Activated CD4-positive, alpha-beta T cell treated with anti-CD3 and anti-CD28 coated beads, Interleukin-2, amount 50 U/mL, for 24 hours (primary cell): Measurements from ENCODE around the gene MAPKAP1.
"Not testable (repeated sequence)": the region's sequence is repeated elsewhere in the genome, so short reads cannot be mapped to it uniquely, and the experiment has no call there.

ENCODE experiments used
- DNase-seq, 2 donors: peaks; one replicate each; pipeline ENCODE4 v3.0.0-alpha.2; 2020; ENCODE audit warnings: low read depth in 1 of 2, low spot score in 1 of 2

The MAPKAP1 gene

DNA sequence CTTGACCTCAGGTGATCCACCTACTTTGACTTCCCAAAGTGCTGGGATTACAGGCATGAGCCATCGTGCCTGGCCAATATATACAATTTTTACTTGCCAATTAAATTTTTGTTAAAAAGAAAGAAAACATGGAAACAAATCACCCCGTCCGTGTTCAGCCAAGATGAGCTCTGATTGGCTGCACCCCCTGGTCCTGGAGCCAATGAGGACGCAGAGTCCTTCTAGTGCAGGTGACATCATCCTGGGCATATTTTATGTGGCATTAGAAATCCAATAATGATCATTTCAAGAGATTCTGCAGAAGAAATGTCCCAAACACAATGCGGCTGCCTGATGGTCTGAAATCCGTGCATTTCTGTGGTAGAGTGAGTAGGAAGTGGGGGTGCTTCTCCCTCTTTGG lies 285.8 kb downstream of the MAPKAP1 start:
- DNase-seq = no peak

DNA sequence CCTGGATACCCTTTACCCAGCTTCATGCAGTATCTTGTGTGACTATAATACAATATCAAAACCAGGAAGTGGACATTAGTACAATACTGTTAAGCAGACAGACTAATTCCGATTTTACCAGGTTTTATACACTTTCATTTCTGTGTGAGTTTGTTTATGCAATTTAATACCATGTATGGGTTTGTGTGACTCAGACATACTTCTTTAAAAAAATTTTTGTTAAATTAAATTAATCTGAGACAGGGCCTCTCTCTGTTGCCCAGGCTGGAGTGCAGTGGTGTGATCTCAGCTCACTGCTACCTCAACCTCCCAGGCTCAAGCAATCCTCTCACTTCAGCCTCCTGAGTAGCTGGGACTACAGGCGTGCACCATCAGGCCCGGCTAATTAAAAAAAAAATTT lies 288.6 kb downstream of the MAPKAP1 start:
- no peak for DNase-seq

DNA sequence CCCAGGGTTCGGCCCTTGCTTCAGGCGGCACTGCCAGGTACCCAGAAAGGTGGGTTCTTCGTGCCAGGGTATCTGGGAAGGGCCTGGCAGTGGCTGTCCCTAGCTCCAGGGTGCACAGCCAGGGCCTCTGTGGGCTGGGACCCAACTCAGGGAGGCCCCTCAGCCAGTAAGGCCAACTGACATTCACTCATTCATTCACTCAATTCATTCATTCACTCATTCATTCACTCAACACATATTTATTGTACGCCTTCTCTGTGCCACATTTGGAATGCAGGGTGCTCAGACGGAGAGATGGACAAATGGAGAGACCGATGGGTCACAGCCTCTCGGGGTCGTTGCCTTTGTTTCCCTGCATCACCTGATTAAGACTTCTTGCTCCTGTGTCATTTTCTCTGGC lies 290.5 kb downstream of the MAPKAP1 start:
- DNase-seq = no peak

- DNase-seq = no peak
Observed at GRCh38 chr9:125415583-125416460, 291.2 kb downstream of the MAPKAP1 start.

- DNase-seq = no peak
Observed at GRCh38 chr9:125413579-125413978, 293.4 kb downstream of the MAPKAP1 start.

DNA sequence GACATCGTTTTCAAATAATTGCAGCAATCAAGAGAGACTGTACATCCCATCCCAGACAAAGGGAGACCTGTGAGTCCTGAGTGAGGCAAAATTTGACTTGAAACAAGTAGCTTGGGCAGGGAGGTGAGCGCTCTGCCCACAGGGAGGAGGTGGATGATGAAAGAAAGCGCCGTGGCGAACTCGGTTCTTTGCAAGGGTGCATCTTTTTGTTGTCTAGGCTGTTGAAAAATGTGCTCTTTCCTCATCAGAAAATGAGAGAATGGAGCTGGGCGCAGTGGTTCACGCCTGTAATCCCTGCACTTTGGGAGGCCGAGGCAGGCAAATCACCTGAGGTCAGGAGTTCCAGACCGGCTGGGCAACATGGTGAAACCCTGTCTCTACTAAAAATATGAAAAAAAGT lies 294.8 kb downstream of the MAPKAP1 start:
- DNase-seq = no peak

GRCh38 chr9:125411171-125411756 lies 295.7 kb downstream of the MAPKAP1 start:
- DNase-seq = no peak

DNA sequence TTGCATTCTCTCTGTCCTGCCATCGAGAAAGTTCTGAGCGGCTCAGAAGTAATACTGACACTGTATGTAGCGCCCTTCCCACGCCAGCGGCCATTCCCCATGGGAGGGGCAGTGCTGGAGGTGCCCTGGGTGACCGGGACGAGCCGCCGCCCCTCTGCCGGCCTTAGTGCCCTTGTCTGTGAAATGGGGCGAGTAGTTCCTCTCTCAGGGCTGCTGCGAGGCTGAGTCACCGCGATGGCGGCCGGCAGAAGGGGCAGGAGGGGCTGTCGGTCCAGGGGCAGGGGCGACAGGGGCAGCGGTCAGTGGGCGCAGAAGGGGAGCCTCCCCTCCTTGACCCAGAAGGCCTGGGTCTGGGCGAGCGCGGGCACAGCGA lies 296.5 kb downstream of the MAPKAP1 start:
- DNase-seq = no peak

- no peak for DNase-seq
Observed at GRCh38 chr9:125409637-125410521, 297.1 kb downstream of the MAPKAP1 start.

- no peak for DNase-seq
Observed at GRCh38 chr9:125409217-125409636, 297.8 kb downstream of the MAPKAP1 start.

DNA sequence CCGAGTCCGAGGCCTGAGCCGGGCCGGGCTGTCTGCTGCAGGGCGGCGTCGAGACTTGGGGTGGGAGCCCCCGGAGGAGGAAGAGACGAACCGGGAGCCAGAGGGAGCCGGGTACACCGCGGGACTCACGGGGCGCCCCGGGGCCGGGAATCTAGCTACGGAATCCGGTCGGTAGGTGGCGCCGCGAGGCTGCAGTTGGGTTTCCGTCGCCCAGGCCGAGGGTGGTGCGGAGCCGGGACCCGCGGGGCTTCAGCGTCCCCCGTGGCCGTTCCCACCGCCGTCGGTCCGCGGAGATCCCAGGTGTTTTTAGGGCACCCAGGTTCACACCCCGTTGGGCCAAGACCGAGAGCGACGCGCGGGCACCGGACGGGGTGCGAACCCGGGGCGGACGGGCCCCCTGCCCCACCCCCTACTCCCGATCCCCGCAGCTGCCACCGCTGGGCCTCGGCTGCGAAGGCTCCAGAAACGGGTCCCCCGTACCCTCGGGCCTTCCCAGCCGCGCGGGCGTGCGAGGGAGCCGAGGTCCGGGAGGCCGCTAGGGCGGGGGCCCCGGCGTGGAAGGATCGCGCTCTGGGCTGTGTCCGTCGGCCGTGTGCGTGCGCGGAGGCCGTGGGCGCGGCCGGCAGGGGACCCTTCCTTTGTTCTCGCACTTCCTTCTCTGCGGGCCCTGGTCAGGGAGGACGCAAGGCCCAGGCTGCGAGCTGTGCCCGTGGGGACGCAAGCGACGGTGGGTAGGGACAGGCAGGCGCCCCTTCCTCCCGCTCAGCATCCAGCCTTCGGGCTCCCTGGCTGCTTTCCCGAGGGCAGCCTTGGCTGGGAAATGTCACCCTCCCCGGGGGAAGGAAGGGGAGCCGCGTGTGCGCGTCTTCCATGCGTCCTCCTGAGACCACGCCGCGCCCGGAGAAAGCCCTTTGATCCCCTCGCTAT lies 298.8 kb downstream of the MAPKAP1 start:
- peak; percentile 70 to 72 for DNase-seq

DNA sequence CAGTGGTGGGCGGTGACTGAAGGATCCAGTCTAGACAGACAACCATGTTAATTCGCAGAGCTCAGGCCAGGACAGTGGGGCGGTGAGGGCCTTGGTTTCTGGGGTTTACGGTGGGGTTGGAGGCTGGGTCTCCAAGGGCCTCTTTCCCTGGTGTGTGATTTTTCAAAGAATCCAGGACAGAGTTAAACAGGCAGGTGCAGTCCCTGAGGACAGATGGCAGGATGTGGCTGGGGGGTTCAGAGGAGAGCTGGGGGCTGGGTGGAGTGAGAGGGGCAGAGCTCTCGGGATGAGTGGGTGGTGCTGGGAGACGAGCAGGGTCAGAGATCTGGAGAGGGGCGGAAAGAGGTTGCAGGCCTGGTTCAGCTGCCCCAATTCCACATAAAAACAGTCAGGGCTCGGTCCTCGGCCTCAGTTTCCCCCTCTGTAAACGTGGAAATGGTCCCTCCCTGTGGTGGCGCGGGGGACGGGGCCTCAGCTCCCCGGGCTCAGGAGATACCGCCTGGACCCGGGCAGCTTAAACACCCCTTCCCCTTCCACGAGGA lies 299.5 kb downstream of the MAPKAP1 start:
- DNase-seq = no peak

DNA sequence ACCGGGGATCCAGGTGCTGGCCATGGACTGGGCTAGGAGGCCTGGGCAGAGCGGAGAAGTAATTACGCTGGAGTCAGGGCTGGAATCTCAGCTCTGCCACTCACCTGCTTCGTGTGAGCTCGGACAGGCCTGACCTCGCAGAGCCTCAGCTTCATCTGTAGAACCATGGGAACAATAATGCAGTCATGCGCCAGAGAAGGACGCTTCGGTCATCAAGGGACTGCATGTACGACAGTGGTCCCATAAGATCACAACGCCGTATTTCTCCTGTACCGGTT lies 300.3 kb downstream of the MAPKAP1 start:
- DNase-seq = no peak

DNA sequence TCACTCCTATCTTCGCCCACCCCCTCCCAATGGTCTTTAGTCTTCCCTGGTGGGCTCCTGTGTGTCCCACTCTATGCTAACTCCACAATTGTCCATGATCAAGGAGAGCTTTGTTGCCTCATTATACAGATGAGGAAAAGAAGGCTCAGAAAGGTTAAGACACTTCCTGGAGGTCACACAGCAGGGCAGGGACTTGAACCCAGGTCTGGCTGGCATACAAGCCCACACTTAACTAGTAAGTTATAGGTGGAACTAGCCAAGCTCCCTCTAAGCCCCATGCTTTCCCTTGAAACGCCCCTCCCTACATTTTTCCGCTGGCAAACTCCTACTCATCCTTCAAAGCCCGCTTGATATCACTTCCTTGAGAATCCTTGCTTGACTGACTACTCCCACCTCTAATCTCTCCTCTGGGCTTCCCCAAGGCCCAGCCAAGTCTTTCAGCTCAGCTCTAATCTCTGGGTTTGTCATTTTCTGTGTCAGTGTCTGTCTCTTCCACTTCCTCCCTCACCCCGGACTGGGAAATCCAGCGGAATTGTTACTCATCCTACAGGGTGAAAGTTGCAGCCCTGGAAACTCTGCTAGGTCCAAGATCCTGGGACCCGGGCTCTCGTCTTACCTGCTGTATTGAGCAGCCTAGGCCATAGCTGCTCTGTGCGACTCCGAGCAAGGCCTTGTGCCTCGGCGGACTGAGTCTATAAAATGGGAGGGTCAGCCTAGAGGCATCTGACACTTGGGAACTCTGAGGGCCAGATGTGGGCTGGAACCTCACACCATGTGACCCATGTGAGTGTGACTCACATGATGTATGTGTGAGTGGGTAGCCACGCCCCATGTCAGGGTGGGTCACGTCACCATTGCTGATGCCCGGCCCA lies 300.8 kb downstream of the MAPKAP1 start:
- no peak for DNase-seq

- no peak for DNase-seq
Observed at GRCh38 chr9:125404733-125405132, 302.3 kb downstream of the MAPKAP1 start.

GRCh38 chr9:125400725-125401716 lies 306.0 kb downstream of the MAPKAP1 start:
- DNase-seq = no peak

- not testable (repeated sequence) for DNase-seq
Observed at GRCh38 chr9:125400232-125400631, 306.8 kb downstream of the MAPKAP1 start.

DNA sequence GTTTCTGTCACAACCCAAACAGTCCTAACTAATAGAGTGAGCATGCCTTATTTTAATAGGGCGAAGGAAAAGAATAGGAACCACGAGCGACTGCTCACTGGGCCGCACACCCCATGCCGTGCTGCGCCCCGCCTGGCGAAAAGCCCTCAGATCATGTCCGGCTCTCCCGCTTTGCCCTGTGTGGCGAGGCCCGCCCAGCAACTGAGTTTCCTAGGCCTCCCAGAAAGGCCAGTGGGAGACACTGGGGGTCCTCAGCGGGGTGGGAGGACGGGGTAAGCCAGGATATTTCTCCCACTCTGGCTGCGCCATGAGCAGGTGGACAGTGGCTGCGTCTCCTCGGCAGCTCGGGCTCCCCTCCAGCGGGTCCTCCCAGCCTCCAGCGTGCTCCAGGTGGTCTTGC lies 307.3 kb downstream of the MAPKAP1 start:
- no peak for DNase-seq
